ENCODE measurements around the gene EGR1. TPM values are rescaled to one million over a fixed set of nuclear protein-coding genes. Genes with fewer than 3 reads are reported as not detected.
A peak's percentile ranks its signal among the peaks of the same experiment; 100 is the strongest.

EGR1 gene
- total RNA-seq, 1 experiment from 2014 or later = 173 TPM

- no peak overlapping the region for H3K27ac ChIP-seq (ENCODE audit: low read depth, low read length)
- ChIA-PET RAD21 (ENCODE audit: low non-redundant PET in 1 of 2, low total read pairs in 2 of 2, uncharacterized antibody in 2 of 2, unreplicated experiment in 2 of 2) (interaction anchor here in 1 of 2 experiments (0.6 kb wide), 1 partner anchor 23 kb away, joined by 5 read pairs; no protein-coding TSS in a partner anchor), CTCF (interaction anchor here (1.1 to 4.4 kb wide), 4 partner anchors 16 to 55 kb away, joined by 3 to 51 read pairs (median 7); partner anchors contain the start of gene EGR1), POLR2A (interaction anchor here (1.1 to 1.5 kb wide), 2 partner anchors 16 to 94 kb away, joined by 4 read pairs; partner anchors contain the start of genes EGR1 and ETF1)
- H3K79me2 ChIP-seq (ENCODE audit: insufficient read depth, low read length) = no peaks in the 10 kb centered on the region
- H4K20me1 ChIP-seq (ENCODE audit: insufficient read depth) = no peaks in the 10 kb centered on the region
- H3K9ac ChIP-seq (ENCODE audit: low read length) = no peak overlapping the region
- ATAC-seq = no peak
- no TSS peak for BruUV-seq (replicated peaks)
- intact Hi-C loops (cut with micrococcal nuclease) = no loop called here
- H3K36me3 ChIP-seq (ENCODE audit: control insufficient read depth in 1 of 2, insufficient read depth in 2 of 2, low read length in 2 of 2) = no peaks in the 10 kb centered on the region
- peaks cover 10 to 17% of the 10 kb centered on the region in 2 experiments for H3K4me1 ChIP-seq (ENCODE audit: control insufficient read depth in 1 of 2, insufficient read depth in 2 of 2, low read length in 2 of 2)
- H3K9me2 ChIP-seq (ENCODE audit: insufficient read depth) = no peaks in the 10 kb centered on the region
- H3K27me3 ChIP-seq (ENCODE audit: insufficient read depth, low read length) = no peaks in the 10 kb centered on the region
- no peak overlapping the region for H2AFZ ChIP-seq (ENCODE audit: low read depth, low read length, poor library complexity, severe bottlenecking)
- no peaks in the 10 kb centered on the region for H3K9me3 ChIP-seq (ENCODE audit: control insufficient read depth in 1 of 2, insufficient read depth in 1 of 2, low read depth in 1 of 2, low read length in 2 of 2)
- TF ChIP-seq ZNF274 (IDR thresholded peaks at IDR 0.05; ENCODE audit: low read depth, low read length) (no peak), CEBPB (IDR thresholded peaks at IDR 0.05; ENCODE audit: low read depth) (no peak), POLR2AphosphoS5 (IDR thresholded peaks at IDR 0.05; ENCODE audit: low read depth, low read length) (no peak), SP1 (IDR thresholded peaks at IDR 0.05; ENCODE audit: low read depth) (no peak), TCF7L2 (IDR thresholded peaks at IDR 0.05; ENCODE audit: borderline replicate concordance, extremely low read depth, insufficient read depth, insufficient read length) (no peak), ELF1 (IDR thresholded peaks at IDR 0.05; ENCODE audit: borderline replicate concordance, low read depth) (no peak)
- no peak for DNase-seq (ENCODE audit: low read depth, low spot score)
- no peak overlapping the region for H3K4me3 ChIP-seq (replicated peaks in 1 of 2; ENCODE audit: low read depth in 1 of 2, low read length in 2 of 2)
- H3K4me2 ChIP-seq (ENCODE audit: low read length) = 0 out of 2 replicates have a peak overlapping the region, but pooled peaks have one; percentile 72
Observed at GRCh38 chr5:138448481-138449398, 16.5 kb upstream of the EGR1 start.
